Esophagus (tissue), 2 donors: ENCODE data around the gene DNAJB11. TPM values are rescaled to one million over a fixed set of nuclear protein-coding genes. Genes with fewer than 3 reads are reported as not detected.
"Not testable (repeated sequence)": the region's sequence is repeated elsewhere in the genome, so short reads cannot be mapped to it uniquely, and the experiment has no call there.

Experiments used
- H3K27ac ChIP-seq, 2 donors: one replicate each; pipeline ENCODE4 v1.5.1; 2013; ENCODE audit warnings: low read depth in 2 of 2, mild to moderate bottlenecking in 2 of 2, inconsistent platforms in 1 of 2, low read length in 1 of 2, moderate library complexity in 1 of 2
- H3K27me3 ChIP-seq, 2 donors: one replicate each; pipeline ENCODE4 v1.6.1; 2013; ENCODE audit warnings: low read length in 2 of 2, control low read depth in 1 of 2, mild to moderate bottlenecking in 1 of 2; ENCODE audit not compliant: insufficient read depth in 2 of 2, control insufficient read depth in 1 of 2
- H3K36me3 ChIP-seq, 2 donors: one replicate each; pipeline ENCODE4 v1.6.1; 2013; ENCODE audit warnings: low read length in 1 of 2; ENCODE audit not compliant: control insufficient read depth in 2 of 2, insufficient read depth in 2 of 2
- H3K4me1 ChIP-seq, 2 donors: one replicate each; pipeline ENCODE4 v1.6.1; 2013; ENCODE audit warnings: low read length in 1 of 2; ENCODE audit not compliant: control insufficient read depth in 2 of 2, insufficient read depth in 2 of 2
- H3K4me3 ChIP-seq, 2 donors: one replicate each; pipeline ENCODE4 v1.5.1; 2013; ENCODE audit warnings: low read length in 2 of 2, mild to moderate bottlenecking in 2 of 2, low read depth in 1 of 2, moderate library complexity in 1 of 2
- H3K9me3 ChIP-seq, 2 donors: one replicate each; pipeline ENCODE4 v1.6.1; 2013; ENCODE audit warnings: mild to moderate bottlenecking in 2 of 2, low read depth in 1 of 2, low read length in 1 of 2, moderate library complexity in 1 of 2; ENCODE audit not compliant: control insufficient read depth in 2 of 2, insufficient read depth in 1 of 2
- WGBS, 2 donors: extraction: QIAGEN DNeasy Blood & Tissue Kit; methylation state at CpG; one replicate each; pipeline ENCODE4 v1.1.7; 2013; 5-methylcytosine and 5-hydroxymethylcytosine counted together
- polyA plus RNA-seq, 2 donors: library from polyadenylated mRNA; stranded (reverse); fragments of 200-250 nt; gene quantifications; one replicate each; pipeline ENCODE4 v1.2.3, GENCODE V29; 2013
- donor health status: healthy with polysubstance abuse.
- donor health status: Bipolar disorder and iron deficiency.

The DNAJB11 gene
- polyA plus RNA-seq, 2 donors: 30.7 to 43.4 TPM

- no peaks in the 10 kb centered on the region for H3K4me1 ChIP-seq
- H3K27ac ChIP-seq: no peak overlapping the region
- no peaks in the 10 kb centered on the region for H3K27me3 ChIP-seq
- no peaks in the 10 kb centered on the region for H3K9me3 ChIP-seq
- H3K36me3 ChIP-seq: peaks cover 2 to 3% of the 10 kb centered on the region in 2 donors
- WGBS, 2 donors: 96 to 97% methylated on average over 3 of the region's 3 CpGs
- H3K4me3 ChIP-seq: no peak overlapping the region
Observed at GRCh38 chr3:186549497-186549896, 21.0 kb upstream of the DNAJB11 start.

- WGBS, 2 donors: 87 to 90% methylated on average over 6 of the region's 6 CpGs
Observed at GRCh38 chr3:186551387-186551786, 19.1 kb upstream of the DNAJB11 start.

DNA sequence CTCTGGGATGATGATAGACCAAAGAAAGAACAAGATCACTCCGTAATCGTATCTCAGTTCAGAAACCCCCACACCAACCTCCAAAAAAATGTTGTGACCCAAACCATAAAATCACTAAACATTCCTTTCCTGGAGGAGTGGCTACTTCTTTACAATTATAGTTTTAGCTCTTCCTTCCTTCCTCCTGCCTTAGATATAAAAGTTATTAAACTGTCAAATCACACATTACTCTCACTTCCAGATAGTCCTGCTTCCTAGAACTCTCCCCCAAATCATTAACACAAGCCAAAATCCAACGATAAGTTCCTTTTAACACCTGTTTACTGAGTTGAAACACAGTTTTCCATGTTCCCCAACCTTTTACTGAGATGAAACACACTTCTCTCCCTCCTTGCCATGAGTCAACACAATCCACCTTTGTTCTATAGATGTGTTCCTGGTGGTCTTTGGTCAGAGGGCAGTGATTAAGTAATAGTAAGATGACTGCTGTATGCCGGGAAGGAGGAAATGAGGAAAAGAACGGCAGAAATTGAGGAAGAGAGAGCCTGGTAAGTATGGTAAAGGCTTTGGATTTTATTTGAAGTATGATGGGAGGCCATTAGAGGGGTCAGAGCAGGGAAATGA, 18.0 kb upstream of the DNAJB11 start:
- H3K4me3 ChIP-seq: no peak overlapping the region
- 69 to 76% methylated on average over 5 of the region's 5 CpGs for WGBS, 2 donors
- H3K27ac ChIP-seq: no peak overlapping the region
- no peaks in the 10 kb centered on the region for H3K4me1 ChIP-seq
- no peaks in the 10 kb centered on the region for H3K9me3 ChIP-seq
- H3K27me3 ChIP-seq: no peaks in the 10 kb centered on the region
- H3K36me3 ChIP-seq: peaks cover 3 to 4% of the 10 kb centered on the region in 2 donors

More at GRCh38 chr3:186551387-186551786, 19.1 kb upstream of the DNAJB11 start:
- Histone ChIP-seq H3K9me3 (no peaks in the 10 kb centered on the region), H3K36me3 (peaks cover 3% of the 10 kb centered on the region in 2 donors), H3K27ac (no peak overlapping the region), H3K4me1 (no peaks in the 10 kb centered on the region), H3K27me3 (no peaks in the 10 kb centered on the region), H3K4me3 (no peak overlapping the region)

DNA sequence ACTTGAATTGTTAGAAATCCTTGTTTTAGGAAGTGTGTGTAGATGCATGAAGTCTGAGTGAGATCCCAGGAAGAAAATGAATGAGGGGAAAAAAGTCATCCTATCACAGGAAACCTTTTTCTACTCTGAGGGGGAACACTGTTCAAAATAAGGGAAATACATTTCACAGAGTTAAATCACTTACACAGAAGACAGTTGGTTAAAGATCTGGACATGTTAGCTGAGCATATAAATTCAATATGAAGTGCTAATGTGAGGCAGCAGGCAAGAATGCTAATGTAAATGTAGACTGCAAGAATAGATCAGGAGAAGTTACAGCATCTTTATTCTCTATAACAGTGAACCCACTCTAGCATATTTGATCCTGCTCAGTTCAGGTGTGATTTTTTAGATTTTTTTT, 5.9 kb upstream of the DNAJB11 start:
- Histone ChIP-seq H3K4me1 (no peaks in the 10 kb centered on the region), H3K4me3 (no peak overlapping the region), H3K27me3 (no peaks in the 10 kb centered on the region), H3K9me3 (no peaks in the 10 kb centered on the region), H3K36me3 (no peaks in the 10 kb centered on the region), H3K27ac (no peak overlapping the region)

DNA sequence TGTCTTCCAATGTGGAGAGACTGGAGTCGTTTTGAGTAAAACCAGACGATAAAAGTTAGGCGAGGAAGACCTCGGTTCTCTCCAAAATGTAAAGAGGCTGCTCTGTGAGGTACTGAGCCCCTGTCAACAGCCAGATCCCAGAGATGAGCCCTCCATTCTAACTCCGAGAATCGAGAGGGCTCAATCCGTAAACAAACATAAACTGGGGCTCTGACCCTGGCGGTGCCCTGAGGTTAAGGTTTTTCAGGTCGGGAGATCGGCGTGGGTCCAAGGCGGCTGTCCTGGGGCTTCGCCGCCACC, 3.8 kb upstream of the DNAJB11 start:
- H3K4me3 ChIP-seq: peak overlapping the region; percentile 95 to 99
- H3K27me3 ChIP-seq: no peaks in the 10 kb centered on the region
- peaks cover 0 to 4% of the 10 kb centered on the region in 2 donors for H3K4me1 ChIP-seq
- no peaks in the 10 kb centered on the region for H3K36me3 ChIP-seq
- 0% methylated on average over 14 of the region's 14 CpGs for WGBS, 2 donors
- no peaks in the 10 kb centered on the region for H3K9me3 ChIP-seq
- H3K27ac ChIP-seq: peak overlapping the region; percentile 92 to 98

DNA sequence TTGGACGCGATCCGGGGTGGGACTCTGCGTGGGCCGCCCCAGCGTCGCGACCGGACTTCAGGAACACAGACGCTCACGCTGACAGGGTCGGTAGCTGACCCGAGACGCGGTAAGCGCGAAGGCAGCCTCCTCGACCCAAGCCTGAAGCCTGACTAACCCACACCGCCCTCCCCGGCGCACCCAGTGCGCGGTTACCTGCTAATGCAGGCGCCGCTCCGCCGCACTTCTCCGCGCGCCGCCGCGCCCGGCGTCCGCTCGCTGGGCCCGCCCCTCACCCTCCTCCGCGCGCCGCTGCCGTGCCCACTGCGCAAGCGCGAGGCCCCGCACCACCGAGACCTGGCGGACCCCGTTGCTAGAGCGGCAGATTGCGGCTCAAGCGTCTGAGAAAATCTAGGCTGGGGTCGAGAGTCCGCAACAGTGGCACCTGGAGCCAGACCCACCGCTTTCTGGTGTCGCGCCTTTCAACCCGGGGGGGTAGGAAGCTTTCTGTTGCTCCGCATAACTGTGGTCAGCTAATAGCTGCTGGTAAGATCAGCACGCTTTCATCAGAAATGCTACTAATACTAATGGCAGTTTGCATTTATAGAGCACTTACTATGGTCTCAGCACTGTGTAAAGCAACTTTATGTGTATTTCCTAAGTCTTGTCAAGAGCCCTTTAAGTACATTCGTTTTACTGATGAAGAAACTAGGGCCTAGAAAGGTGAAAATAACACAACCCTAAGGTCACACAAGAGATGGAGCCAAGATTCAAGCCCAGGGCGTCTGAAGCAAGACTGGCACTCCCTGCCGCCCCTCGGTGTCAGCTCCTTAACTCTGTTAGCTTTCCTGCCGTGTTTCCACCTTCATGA, 3.2 kb upstream of the DNAJB11 start, which contains the start of gene TBCCD1:
TBCCD1 (minus strand) TSS at position 268 of the 850 bp plus-strand sequence. CDS start 3,010 bp downstream, outside the sequence.
- WGBS, 2 donors: 0% methylated on average over 57 to 66 of the region's 66 CpGs
- Histone ChIP-seq H3K36me3 (no peaks in the 10 kb centered on the region), H3K4me3 (peak within 1 kb of the TSS; percentile 95 to 99), H3K4me1 (peaks cover 0 to 4% of the 10 kb centered on the region in 2 donors), H3K27ac (peak within 1 kb of the TSS; percentile 92 to 98), H3K9me3 (no peaks in the 10 kb centered on the region), H3K27me3 (no peaks in the 10 kb centered on the region)

- not testable (repeated sequence) for H3K4me1 ChIP-seq, H3K27me3 ChIP-seq, H3K27ac ChIP-seq, H3K36me3 ChIP-seq, H3K9me3 ChIP-seq
- 80 to 85% methylated on average over 11 of the region's 11 CpGs for WGBS, 2 donors
- H3K4me3 ChIP-seq: peak overlapping the region in 1 of 2 donors; percentile 62
Observed at GRCh38 chr3:186569361-186569760, 1.2 kb upstream of the DNAJB11 start.

GRCh38 chr3:186569779-186570095, 783 bp upstream of the DNAJB11 start:
- 3 to 6% methylated on average over 7 of the region's 7 CpGs for WGBS, 2 donors
- peaks cover 0 to 4% of the 10 kb centered on the region in 2 donors for H3K4me1 ChIP-seq
- peak overlapping the region; percentile 21 to 78 for H3K27ac ChIP-seq
- no peaks in the 10 kb centered on the region for H3K9me3 ChIP-seq
- no peaks in the 10 kb centered on the region for H3K27me3 ChIP-seq
- H3K36me3 ChIP-seq: no peaks in the 10 kb centered on the region
- H3K4me3 ChIP-seq: peak overlapping the region; percentile 33 to 62

GRCh38 chr3:186570941-186571643, 572 bp downstream of the DNAJB11 start:
- WGBS, 2 donors: 4 to 7% methylated on average over 21 of the region's 21 CpGs
- Histone ChIP-seq H3K27me3 (no peaks in the 10 kb centered on the region), H3K36me3 (peaks cover 0 to 3% of the 10 kb centered on the region in 2 donors), H3K4me3 (peak overlapping the region; percentile 90 to 97), H3K9me3 (no peaks in the 10 kb centered on the region), H3K27ac (peak overlapping the region; percentile 90 to 96), H3K4me1 (peaks cover 0 to 4% of the 10 kb centered on the region in 2 donors)
